Cardiac muscle cell (in vitro differentiated cells and primary cell): ENCODE data around the gene TRAF4. TPM values are rescaled to one million over a fixed set of nuclear protein-coding genes. Genes with fewer than 3 reads are reported as not detected.

ENCODE experiments used
- DNase-seq, 2 donors: peaks; one replicate each; pipeline versions ENCODE4 v3.0.0 to v3.0.0-alpha.2; 2010 to 2017; ENCODE audit warnings: low read depth in 1 of 2, low spot score in 1 of 2
- H3K27ac ChIP-seq: fragments of 200-600 bp; sonication (generic); 2 replicates; pipeline ENCODE4 v1.5.1; 2016
- H3K27me3 ChIP-seq: fragments of 200-600 bp; sonication (generic); 2 replicates; pipeline ENCODE4 v1.6.0; 2016; ENCODE audit warnings: control low read depth
- H3K36me3 ChIP-seq: fragments of 200-600 bp; sonication (generic); 2 replicates; pipeline ENCODE4 v1.5.1; 2016; ENCODE audit warnings: control low read depth
- H3K4me1 ChIP-seq: fragments of 200-600 bp; sonication (generic); 2 replicates; pipeline ENCODE4 v1.8.1; 2017; ENCODE audit warnings: low read depth, mild to moderate bottlenecking, mixed run types
- H3K4me3 ChIP-seq: fragments of 200-600 bp; sonication (generic); 2 replicates; pipeline ENCODE4 v1.5.1; 2016; ENCODE audit warnings: mild to moderate bottlenecking
- H3K9me3 ChIP-seq: fragments of 200-600 bp; sonication (generic); 2 replicates; pipeline ENCODE4 v1.5.1; 2017; ENCODE audit warnings: low read depth, mild to moderate bottlenecking, control low read depth
- polyA plus RNA-seq: library from polyadenylated mRNA; unstranded; fragments of >200 nt; fragmentation: Nextera tagmentation; extraction: Ambion mirVana; gene quantifications from 2 replicates; pipeline ENCODE4 v1.2.1, GENCODE V29; 2016
- total RNA-seq: library from RNA; depleted of rRNA; stranded (reverse); fragments of >200 nt; gene quantifications from 2 replicates; pipeline ENCODE4 v1.2.3, GENCODE V29; 2016
- TF ChIP-seq, protein P1 (sequence below): IDR thresholded peaks from 2 replicates; pipeline ENCODE4 v1.5.1; 2012; ENCODE audit warnings: low read depth, mild to moderate bottlenecking, low read length

The TRAF4 gene, protein sequence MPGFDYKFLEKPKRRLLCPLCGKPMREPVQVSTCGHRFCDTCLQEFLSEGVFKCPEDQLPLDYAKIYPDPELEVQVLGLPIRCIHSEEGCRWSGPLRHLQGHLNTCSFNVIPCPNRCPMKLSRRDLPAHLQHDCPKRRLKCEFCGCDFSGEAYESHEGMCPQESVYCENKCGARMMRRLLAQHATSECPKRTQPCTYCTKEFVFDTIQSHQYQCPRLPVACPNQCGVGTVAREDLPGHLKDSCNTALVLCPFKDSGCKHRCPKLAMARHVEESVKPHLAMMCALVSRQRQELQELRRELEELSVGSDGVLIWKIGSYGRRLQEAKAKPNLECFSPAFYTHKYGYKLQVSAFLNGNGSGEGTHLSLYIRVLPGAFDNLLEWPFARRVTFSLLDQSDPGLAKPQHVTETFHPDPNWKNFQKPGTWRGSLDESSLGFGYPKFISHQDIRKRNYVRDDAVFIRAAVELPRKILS
- total RNA-seq (53.8 and 57.8 TPM in 2 replicates), polyA plus RNA-seq (27.2 and 34.1 TPM in 2 replicates)

DNA sequence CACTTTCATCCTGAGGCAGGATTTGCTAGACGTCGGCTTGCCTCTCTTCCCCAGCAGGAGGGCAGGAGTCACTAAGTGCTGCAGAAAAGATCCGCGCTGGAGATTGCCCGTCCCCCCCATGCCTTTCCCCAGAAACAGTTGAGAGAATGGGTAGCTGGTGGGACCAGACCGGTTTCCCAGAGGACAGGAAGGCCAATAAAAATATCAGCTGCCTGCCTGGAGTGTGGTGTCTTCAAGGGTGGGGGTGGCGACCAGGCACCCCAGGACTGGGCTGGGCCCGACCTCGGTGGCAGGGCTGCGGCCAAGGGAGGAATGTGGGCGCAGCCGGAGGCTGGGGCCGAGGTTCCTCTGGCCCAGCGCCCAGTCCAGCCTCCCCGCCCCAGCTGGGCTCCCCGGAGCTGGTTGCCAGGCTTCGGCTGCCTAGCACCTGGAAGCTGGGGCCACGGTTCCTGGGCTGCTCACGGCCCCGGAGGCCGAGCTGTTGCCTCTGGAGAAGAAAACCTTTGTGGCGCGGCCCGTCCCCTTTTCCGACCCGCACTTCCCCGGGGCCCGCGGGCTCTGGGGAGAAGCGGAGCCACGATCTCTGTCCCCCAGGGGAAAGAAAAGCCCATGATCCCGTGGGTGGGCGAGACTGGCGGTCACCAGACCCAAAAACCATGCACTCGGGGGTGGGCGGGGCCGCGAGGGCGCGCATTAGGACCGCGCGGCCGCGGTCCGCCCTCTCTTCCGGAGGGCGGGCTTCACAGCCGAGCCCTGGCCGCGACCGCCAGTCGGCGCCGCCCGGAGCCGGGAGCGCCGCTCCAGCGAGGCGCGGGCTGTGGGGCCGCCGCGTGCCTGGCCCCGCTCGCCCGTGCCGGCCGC lies at the start of gene TRAF4:
TRAF4 (plus strand) TSS at position 769 of the 861 bp plus-strand sequence. CDS start 102 bp downstream, outside the sequence.
- Histone ChIP-seq H3K9me3 (no peaks in the 10 kb centered on the region), H3K36me3 (peaks cover 10% of the 10 kb centered on the region), H3K27me3 (no peaks in the 10 kb centered on the region), H3K4me3 (peak within 1 kb of the TSS; percentile 88), H3K27ac (peak within 1 kb of the TSS; percentile 99), H3K4me1 (peaks cover 15% of the 10 kb centered on the region)
- TF ChIP-seq, protein P1, sequence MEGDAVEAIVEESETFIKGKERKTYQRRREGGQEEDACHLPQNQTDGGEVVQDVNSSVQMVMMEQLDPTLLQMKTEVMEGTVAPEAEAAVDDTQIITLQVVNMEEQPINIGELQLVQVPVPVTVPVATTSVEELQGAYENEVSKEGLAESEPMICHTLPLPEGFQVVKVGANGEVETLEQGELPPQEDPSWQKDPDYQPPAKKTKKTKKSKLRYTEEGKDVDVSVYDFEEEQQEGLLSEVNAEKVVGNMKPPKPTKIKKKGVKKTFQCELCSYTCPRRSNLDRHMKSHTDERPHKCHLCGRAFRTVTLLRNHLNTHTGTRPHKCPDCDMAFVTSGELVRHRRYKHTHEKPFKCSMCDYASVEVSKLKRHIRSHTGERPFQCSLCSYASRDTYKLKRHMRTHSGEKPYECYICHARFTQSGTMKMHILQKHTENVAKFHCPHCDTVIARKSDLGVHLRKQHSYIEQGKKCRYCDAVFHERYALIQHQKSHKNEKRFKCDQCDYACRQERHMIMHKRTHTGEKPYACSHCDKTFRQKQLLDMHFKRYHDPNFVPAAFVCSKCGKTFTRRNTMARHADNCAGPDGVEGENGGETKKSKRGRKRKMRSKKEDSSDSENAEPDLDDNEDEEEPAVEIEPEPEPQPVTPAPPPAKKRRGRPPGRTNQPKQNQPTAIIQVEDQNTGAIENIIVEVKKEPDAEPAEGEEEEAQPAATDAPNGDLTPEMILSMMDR, result no peak
- peak; percentile 87 to 90 for DNase-seq

DNA sequence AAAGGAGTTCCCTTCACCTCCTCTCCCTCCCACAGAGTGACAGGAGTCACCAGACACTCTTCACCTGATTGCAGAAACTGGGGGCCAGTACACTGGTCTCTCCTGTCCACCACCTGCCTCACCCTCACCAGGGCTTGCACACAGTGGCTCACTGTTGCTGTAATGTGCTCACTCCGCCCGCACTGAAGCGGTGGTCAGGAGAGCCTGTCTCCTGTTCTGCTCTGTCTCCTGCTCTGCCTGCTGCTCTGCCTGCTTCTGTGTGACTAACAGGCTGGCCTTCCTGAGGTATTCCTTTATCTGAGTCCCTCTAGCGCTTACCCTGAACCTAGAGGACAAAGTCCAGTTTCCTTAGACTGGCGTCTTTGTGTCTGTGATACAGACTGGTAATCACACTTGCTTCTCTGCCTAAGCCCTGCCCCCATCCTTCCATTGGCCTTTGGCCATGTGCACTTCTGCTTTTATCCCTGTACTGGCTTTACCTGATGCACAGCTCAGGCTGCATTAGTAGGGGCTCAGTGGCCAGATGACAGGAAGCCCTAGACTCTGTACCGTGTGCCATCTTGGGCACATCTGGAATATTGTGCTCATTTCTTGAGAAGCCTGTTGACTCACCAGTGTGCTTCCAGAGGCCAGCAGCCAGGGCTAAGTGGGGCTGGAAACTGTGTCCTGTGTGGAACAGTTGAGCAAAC lies 45.4 kb upstream of the TRAF4 start:
- TF ChIP-seq, protein P1, result no peak
- no peak overlapping the region for H3K4me3 ChIP-seq
- no peaks in the 10 kb centered on the region for H3K27me3 ChIP-seq
- no peaks in the 10 kb centered on the region for H3K9me3 ChIP-seq
- H3K36me3 ChIP-seq, result peaks cover 81% of the 10 kb centered on the region
- H3K4me1 ChIP-seq, result no peaks in the 10 kb centered on the region
- no peak for DNase-seq
- H3K27ac ChIP-seq, result no peak overlapping the region

DNA sequence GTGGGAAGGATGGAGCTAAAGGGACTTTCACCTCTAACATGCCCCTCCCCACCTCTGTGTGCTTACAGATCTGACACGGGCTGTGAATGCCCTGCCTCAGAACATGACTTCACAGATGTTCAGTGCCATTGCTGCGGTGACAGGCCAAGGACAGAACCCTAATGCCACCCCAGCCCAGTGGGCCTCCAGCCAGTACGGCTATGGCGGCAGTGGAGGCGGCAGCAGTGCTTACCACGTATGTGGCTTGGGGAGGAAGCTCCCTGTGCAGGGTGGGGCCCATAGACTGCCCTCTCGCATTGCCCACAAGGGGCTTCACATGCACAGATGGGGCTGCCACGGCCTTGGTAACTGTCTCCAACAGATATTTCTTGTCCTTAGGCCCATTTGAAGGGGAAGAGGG lies 43.5 kb upstream of the TRAF4 start:
- TF ChIP-seq, protein P1, result no peak
- no peaks in the 10 kb centered on the region for H3K27me3 ChIP-seq
- H3K9me3 ChIP-seq, result no peaks in the 10 kb centered on the region
- H3K4me1 ChIP-seq, result no peaks in the 10 kb centered on the region
- no peak overlapping the region for H3K27ac ChIP-seq
- H3K4me3 ChIP-seq, result no peak overlapping the region
- peaks cover 64% of the 10 kb centered on the region for H3K36me3 ChIP-seq
- no peak for DNase-seq

DNA sequence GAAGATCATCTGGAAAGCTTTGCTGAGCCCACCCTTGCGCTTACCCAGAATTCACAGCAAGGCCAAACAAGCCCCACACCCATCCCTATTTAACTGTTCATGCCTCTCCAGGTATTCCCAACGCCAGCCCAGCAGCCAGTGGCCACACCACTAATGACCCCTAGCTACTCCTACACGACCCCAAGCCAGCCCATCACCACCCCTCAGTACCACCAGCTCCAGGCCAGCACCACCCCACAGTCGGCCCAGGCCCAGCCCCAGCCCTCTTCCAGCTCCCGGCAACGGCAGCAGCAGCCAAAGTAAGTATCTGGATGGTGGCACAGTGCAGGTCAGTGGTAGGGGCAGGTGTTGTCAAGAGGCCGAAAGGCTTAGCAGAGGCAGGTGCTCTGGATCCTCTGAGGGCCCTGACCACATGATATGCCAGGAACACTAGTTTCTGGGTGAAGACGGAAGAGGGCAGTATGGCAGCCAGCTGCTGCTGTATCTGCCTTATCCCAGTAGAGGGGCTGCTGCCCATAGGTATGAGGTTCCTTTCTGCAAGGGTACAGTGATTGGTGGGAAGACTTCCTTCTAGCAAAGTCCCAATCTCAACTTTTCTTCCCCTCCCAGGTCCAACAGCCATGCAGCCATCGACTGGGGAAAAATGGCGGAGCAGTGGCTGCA lies 42.9 kb upstream of the TRAF4 start:
- Histone ChIP-seq H3K9me3 (no peaks in the 10 kb centered on the region), H3K36me3 (peaks cover 57% of the 10 kb centered on the region), H3K27ac (no peak overlapping the region), H3K4me3 (no peak overlapping the region), H3K27me3 (no peaks in the 10 kb centered on the region), H3K4me1 (no peaks in the 10 kb centered on the region)
- TF ChIP-seq, protein P1, result no peak
- no peak for DNase-seq
